GM18508 (cell line): ENCODE data around the gene SYT12.
"Not testable (repeated sequence)": the region's sequence is repeated elsewhere in the genome, so short reads cannot be mapped to it uniquely, and the experiment has no call there.

Source experiments
- ATAC-seq: cut with Tn5 transposase; IDR thresholded peaks from one replicate; pipeline ENCODE4 v1.9.1; 2021; ENCODE audit warnings: moderate number of reproducible peaks; ENCODE audit not compliant: insufficient read depth, unreplicated experiment

The SYT12 gene

GRCh38 chr11:66996609-66997273, 26.2 kb upstream of the SYT12 start:
- no peak for ATAC-seq

DNA sequence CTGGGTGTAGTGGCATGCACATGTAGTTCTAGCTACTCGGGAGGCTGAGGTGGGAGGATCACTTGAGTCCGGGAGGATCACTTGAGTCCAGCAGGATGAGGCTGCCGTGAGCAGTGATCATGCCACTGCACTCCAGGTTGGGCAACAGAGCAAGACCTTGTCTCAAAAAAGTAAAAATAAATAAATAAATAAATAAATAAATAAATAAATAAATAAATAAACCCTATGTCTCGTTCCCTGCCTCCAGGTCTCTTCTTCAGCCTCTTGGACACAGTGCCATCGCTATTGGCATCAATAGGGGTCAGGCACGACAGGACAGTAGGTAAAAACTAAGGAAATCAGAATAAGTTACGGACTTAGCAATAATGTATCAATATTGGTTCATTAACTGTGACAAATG, 23.4 kb upstream of the SYT12 start:
- ATAC-seq = no peak

GRCh38 chr11:67001332-67001731, 21.6 kb upstream of the SYT12 start:
- no peak for ATAC-seq

DNA sequence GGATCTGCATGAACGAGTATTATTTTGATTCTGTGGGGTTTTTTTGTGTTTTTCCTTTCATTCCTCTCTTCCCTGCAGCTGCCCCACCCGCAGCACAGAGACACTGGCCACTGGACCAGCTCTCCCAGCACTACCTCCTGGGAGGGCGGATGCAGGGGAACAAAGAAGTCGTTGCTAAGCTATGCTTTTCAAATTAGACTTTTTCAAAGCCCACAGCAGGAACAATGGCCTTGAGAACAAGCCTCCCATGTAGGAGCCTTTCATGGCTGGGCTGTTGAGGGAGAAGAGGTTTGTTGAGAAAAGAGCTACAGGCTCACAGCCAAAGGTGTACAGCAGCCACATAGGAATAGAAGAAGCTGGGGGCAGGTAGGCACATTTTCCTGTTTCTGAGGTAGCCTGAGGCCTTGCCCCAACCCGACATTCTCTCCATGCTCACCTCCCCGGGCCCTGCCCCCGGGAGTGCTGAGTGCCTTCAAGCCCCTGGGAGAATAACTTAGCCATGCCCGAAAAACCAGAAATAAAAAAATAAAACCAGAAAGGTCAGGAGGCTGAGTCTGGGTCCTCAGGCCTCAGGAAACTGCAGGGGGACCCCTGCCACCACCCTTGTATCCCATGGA, 20.5 kb upstream of the SYT12 start:
- ATAC-seq = no peak

GRCh38 chr11:67002921-67003411, 20.0 kb upstream of the SYT12 start:
- no peak for ATAC-seq

GRCh38 chr11:67005200-67005599, 17.7 kb upstream of the SYT12 start:
- ATAC-seq = not testable (repeated sequence)

- no peak for ATAC-seq
Observed at GRCh38 chr11:67006029-67006884, 16.7 kb upstream of the SYT12 start.

DNA sequence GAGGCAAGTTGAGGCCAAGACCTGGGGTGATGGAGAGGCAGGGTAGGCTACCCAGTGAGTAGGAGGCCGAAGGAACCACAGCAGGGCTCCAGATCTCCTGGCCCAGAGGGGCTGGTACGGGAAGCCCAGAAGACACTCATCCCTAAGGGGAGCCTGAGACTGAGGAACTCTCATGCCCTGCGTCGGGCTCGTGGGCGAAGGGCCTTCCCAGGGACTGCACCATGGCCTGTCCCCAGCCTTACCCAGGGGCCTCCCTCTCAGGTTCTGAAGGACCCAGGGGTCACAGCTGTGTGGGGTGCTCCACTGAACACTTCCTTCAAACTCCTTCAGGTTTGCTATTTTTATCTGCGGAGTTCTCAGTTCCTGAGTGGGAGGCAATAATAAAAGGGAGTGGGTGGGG, 15.8 kb upstream of the SYT12 start:
- no peak for ATAC-seq

DNA sequence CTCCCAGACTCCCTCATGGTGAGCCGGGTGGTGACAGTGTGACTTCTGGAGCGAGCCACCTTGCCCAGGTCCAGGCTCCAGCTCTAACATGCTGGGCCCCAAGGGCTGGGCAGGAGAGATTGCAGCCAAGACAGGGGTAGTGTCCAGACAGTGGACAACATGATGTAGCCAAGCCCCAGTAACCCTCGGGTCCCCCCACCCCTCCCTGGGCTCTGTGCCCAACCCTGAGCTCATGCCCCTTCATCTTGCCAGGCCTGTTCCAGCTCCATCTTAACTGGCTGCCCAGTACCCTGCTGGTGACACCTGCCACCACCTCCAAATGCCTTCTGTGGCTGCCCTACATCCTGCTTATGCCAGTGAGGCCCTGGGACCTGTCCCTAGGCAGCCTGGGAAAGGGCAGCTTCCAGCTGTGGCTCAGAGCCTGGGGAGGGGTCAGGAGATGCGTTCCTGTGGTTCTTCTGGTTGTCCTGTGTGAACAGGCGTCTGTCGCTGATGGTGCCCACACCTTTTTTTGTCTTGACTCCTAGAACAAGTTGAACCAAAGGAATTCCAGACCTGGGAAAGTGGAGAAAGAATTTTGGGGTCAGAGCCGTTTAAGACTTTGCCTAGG, 12.5 kb upstream of the SYT12 start:
- ATAC-seq = no peak

DNA sequence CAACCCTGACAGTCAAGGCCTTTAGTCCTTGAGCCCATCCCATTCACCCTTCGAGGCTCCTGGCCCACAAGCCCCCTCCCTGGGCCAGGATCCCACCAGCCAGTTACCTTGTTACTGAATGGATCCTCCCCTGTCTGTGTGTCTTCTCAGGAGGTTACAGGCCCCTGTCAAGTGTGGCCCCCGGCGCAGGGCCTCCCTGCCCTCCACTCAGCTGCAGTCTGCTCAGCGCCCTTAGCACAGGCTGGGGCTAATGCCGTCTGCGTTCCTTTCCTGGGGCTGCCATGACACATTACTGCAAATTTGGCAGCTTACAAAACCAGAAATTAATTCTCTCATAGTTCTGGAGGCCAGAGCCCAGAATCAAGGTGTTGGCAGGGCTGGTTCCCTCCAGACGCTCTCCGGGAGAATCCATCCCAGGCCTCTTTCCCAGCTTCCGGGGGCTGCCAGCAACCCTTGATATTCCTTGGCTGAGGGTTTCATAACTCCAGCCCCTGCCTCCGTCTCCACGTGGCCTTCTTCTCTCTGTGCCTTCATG, 9.4 kb upstream of the SYT12 start:
- ATAC-seq = no peak

GRCh38 chr11:67014343-67014742, 8.6 kb upstream of the SYT12 start:
- ATAC-seq = no peak

DNA sequence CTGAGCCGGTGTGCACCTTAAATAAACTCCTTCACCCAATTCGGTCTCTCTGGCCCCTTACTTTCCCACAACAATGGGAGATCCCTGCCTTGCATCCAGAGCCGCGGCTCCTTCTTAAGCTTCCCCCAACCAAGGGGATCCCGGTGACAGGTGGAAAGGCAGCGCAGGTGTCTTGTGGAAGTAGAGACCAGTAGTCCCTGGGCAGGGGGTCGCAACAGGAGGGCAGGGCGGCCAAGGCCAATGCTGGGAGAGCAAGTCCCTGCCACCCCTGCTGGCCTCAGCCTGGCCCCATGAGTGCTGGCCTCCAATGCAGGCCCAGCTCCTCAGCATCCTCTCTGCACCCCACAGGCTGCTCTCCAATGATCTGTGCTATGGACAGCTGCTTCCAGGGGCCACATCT, 7.9 kb upstream of the SYT12 start:
- no peak for ATAC-seq

GRCh38 chr11:67016550-67016949, 6.4 kb upstream of the SYT12 start:
- no peak for ATAC-seq

DNA sequence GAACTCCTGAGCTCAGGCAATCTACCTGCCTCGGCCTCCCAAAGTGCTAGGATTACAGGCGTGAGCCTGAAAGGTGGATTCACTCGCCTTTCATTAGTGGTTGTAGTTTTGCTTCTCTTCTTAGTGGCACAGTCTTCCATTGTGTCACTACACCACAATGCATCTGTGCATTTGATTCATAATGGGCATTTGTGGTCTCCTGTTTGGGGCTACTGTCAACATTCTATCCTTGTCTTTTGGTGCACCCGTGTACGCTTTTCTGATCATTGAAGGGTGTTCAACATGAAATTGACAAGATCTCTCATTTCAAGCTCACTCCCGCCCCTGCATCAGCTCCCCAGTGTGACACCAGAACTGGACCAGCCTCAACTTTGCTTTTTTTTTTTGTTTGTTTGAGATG, 2.0 kb upstream of the SYT12 start:
- no peak for ATAC-seq

DNA sequence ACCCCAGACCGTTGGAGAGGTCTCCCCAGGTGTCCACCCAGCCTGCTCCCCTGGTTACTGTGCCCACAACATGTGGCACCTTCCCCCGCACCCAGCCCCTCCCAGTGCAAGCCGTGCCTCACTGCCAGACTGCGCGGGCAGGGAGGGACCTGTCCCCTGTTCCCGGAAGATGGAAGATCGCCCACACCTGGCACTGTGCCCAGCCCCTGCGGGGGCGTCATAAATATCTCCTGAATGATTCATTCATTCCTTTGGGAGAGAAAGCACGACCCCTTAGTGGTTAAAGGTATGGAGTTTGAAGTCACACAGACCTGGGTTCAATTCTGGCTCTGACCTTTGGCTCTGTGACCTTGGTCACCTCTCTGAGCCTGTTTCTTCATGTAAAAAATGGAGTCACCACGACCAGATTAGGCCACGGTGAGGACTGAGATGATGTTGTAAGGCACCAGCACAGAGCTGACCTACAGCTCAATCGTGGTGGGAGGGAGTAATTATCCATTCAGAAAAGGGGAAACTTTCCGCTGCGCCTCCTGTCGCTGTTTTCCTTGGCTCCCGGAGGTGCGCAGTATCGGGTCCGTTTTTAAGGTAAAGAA, 497 bp upstream of the SYT12 start:
- no peak for ATAC-seq

DNA sequence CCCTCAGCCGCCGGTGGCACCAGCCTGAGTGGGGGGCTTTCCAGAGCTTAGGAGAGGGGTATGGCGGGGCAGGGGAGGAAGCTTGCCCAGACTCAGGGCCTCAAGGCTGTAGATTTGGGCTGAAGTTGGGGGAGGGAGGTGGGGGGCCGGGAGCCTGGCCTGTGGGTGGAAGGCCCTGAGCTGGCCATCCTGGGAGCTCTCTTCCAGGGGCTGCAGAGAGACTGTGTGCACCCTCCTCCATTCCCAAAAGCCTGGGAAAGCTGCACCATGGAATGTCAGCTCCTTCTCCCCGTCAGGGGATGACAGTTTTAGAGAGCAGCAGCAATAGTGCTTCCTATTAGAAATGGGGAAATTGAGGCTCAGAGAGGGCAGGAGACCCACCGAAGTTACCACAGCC, 1.0 kb downstream of the SYT12 start:
- no peak for ATAC-seq

DNA sequence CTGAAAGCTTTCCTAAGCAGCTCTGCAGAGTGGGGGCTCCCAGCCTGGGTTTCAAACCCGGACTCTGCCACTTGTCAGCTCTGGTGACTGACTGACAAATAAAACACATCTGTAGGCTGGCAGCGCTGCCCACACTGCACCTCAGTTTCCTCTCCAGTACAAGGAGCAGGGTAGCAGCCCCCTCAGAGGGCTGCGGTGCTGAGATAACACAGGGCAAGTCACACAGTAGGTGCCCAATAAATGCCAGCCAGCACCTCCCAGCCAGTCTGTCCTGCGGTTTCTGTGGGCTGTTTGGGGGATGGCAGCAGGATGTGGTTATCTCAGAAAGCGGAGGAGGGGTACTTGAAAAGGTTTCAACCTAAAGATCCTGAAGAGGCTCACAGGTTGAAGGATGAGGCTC, 1.5 kb downstream of the SYT12 start:
- ATAC-seq = no peak

GRCh38 chr11:67024966-67025365, 2.0 kb downstream of the SYT12 start:
- no peak for ATAC-seq

DNA sequence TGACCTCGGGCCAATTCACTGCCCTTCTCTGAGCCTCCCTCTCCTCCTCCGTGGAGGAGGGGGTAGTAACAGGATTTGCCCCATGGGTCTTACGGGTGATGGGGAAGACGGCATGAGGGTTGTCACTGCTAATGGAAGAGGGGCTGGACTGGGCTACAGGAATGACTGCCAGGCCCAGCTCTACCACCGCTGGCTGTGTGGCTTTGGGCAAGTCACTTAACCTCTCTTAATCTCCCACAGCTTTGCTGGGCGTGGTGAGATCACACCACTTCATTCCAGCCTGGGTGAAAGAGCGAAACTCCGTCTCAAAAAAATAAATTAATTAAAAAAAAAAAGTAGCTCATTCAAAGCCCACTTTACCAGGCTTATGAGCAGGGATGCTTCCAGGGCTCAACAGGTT, 2.8 kb downstream of the SYT12 start:
- ATAC-seq = no peak

DNA sequence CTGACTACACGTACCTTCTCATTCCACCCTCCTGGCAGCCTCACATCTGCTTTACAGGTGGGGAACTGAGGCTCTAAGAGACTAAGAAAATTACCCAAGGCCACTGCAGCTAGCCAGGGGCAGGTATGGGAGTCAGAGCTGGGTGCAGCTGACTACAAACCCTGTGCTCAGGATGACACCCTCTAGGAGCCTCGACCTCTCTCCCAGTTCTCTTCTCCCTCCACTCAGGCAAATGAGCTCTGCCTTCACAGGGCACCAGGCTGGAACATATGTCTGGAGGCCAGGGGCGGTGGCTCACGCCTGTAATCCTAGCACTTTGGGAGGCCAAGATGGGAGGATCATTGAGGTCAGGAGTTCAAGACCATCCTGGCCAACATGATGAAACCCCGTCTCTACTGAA, 4.0 kb downstream of the SYT12 start:
- ATAC-seq = no peak
